Endodermal cell (in vitro differentiated cells): ENCODE results near the gene SCD. TPM values are rescaled to one million over a fixed set of nuclear protein-coding genes. Genes with fewer than 3 reads are reported as not detected.

ENCODE experiments used
- DNase-seq: peaks from one replicate; pipeline ENCODE4 v3.0.0-alpha.2; 2017
- H3K27ac ChIP-seq: 2 replicates; pipeline ENCODE4 v1.5.1; 2013; ENCODE audit warnings: mild to moderate bottlenecking, low read depth, low read length, moderate library complexity
- H3K27me3 ChIP-seq: 2 replicates; pipeline ENCODE4 v1.6.1; 2013; ENCODE audit warnings: mild to moderate bottlenecking, low read length, moderate library complexity; ENCODE audit not compliant: insufficient read depth, control insufficient read depth, poor library complexity, severe bottlenecking
- H3K36me3 ChIP-seq: 2 replicates; pipeline ENCODE4 v1.7.0; 2013; ENCODE audit warnings: mild to moderate bottlenecking, low read length, moderate library complexity; ENCODE audit not compliant: control insufficient read depth, insufficient read depth
- H3K4me1 ChIP-seq: one replicate; pipeline ENCODE4 v1.7.0; 2013; ENCODE audit warnings: low read length; ENCODE audit not compliant: control insufficient read depth, insufficient read depth
- H3K4me3 ChIP-seq: 2 replicates; pipeline ENCODE4 v1.5.1; 2013; ENCODE audit warnings: mild to moderate bottlenecking, low read length, moderate library complexity
- H3K9ac ChIP-seq: 2 replicates; pipeline ENCODE4 v1.6.1; 2013; ENCODE audit warnings: mild to moderate bottlenecking, low read length, moderate library complexity; ENCODE audit not compliant: poor library complexity, severe bottlenecking; ENCODE audit errors: extremely low read depth
- H3K9me3 ChIP-seq: 2 replicates; pipeline ENCODE4 v1.6.1; 2013; ENCODE audit warnings: mild to moderate bottlenecking, low read length, moderate library complexity; ENCODE audit not compliant: control insufficient read depth
- H3K27ac Mint-ChIP-seq: 2 replicates; pipeline ENCODE4 v1.8.0; 2020; ENCODE audit warnings: mixed read lengths
- H3K27me3 Mint-ChIP-seq: 2 replicates; pipeline ENCODE4 v1.8.0; 2021; ENCODE audit warnings: mild to moderate bottlenecking, mixed read lengths; ENCODE audit not compliant: insufficient read depth
- H3K36me3 Mint-ChIP-seq: 2 replicates; pipeline ENCODE4 v1.8.0; 2020; ENCODE audit warnings: low read depth, mixed read lengths
- H3K4me1 Mint-ChIP-seq: 2 replicates; pipeline ENCODE4 v1.8.0; 2020; ENCODE audit warnings: mixed read lengths
- H3K4me3 Mint-ChIP-seq: 2 replicates; pipeline ENCODE4 v1.8.0; 2020; ENCODE audit warnings: mild to moderate bottlenecking, moderate library complexity, mixed read lengths
- H3K9me3 Mint-ChIP-seq: 2 replicates; pipeline ENCODE4 v1.8.0; 2020; ENCODE audit warnings: mild to moderate bottlenecking, mixed read lengths
- WGBS, 2 experiments: methylation state at CpG; one replicate each; pipeline versions ENCODE4 v1.1.5 to v1.1.7; 2013; ENCODE audit warnings: missing lambda C conversion rate in 2 of 2, mixed read lengths in 1 of 2; ENCODE audit not compliant: insufficient coverage in 1 of 2, insufficient read length in 1 of 2; 5-methylcytosine and 5-hydroxymethylcytosine counted together
- total RNA-seq, 2 donors: library from RNA; stranded (reverse); fragmentation: NEBNext Ultra II Directional in 1 of 2; extraction: Animal tissue kit (Norgen Biotek cat#: 25700) in 1 of 2; gene quantifications; 2 replicates in 1 of 2; 3 replicates in 1 of 2; pipeline ENCODE4 v1.2.1, GENCODE V29; 2021
- TF ChIP-seq, protein P1 (sequence below): fragments of 200-600 bp; sonication (generic); conservative IDR thresholded peaks from 2 replicates; pipeline ENCODE4 v1.5.0; 2021; ENCODE audit warnings: antibody characterized with exemption, mild to moderate bottlenecking

The SCD gene
- total RNA-seq, 2 donors from 2014 or later, result 369 to 442 TPM

GRCh38 chr10:100364735-100365391, 17.8 kb downstream of the SCD start:
- peaks cover 31% of the 10 kb centered on the region for H3K4me1 Mint-ChIP-seq
- H3K36me3 Mint-ChIP-seq, result peaks cover 47% of the 10 kb centered on the region
- H3K27me3 Mint-ChIP-seq, result no peaks in the 10 kb centered on the region
- H3K27ac ChIP-seq, result peak overlapping the region; percentile 48
- H3K9ac ChIP-seq, result no peak overlapping the region
- H3K4me1 ChIP-seq, result peaks cover 10% of the 10 kb centered on the region
- no peaks in the 10 kb centered on the region for H3K27me3 ChIP-seq
- H3K27ac Mint-ChIP-seq, result peak overlapping the region; percentile 16
- H3K9me3 ChIP-seq, result no peaks in the 10 kb centered on the region
- no peak overlapping the region for H3K4me3 Mint-ChIP-seq
- peak; percentile 89 for DNase-seq
- TF ChIP-seq, protein P1, sequence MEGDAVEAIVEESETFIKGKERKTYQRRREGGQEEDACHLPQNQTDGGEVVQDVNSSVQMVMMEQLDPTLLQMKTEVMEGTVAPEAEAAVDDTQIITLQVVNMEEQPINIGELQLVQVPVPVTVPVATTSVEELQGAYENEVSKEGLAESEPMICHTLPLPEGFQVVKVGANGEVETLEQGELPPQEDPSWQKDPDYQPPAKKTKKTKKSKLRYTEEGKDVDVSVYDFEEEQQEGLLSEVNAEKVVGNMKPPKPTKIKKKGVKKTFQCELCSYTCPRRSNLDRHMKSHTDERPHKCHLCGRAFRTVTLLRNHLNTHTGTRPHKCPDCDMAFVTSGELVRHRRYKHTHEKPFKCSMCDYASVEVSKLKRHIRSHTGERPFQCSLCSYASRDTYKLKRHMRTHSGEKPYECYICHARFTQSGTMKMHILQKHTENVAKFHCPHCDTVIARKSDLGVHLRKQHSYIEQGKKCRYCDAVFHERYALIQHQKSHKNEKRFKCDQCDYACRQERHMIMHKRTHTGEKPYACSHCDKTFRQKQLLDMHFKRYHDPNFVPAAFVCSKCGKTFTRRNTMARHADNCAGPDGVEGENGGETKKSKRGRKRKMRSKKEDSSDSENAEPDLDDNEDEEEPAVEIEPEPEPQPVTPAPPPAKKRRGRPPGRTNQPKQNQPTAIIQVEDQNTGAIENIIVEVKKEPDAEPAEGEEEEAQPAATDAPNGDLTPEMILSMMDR, result no peak
- 80 to 86% methylated on average over 6 of the region's 7 CpGs for whole genome bisulfite sequencing, 2 experiments
- peaks cover 50% of the 10 kb centered on the region for H3K36me3 ChIP-seq
- H3K9me3 Mint-ChIP-seq, result no peaks in the 10 kb centered on the region
- no peak overlapping the region for H3K4me3 ChIP-seq

GRCh38 chr10:100368721-100369120, 21.7 kb downstream of the SCD start:
- H3K4me1 Mint-ChIP-seq, result peaks cover 20% of the 10 kb centered on the region
- Histone ChIP-seq H3K27ac (no peak overlapping the region), H3K36me3 (peaks cover 12% of the 10 kb centered on the region), H3K9me3 (no peaks in the 10 kb centered on the region), H3K27me3 (no peaks in the 10 kb centered on the region), H3K4me3 (no peak overlapping the region), H3K9ac (no peak overlapping the region), H3K4me1 (peaks cover 12% of the 10 kb centered on the region)
- TF ChIP-seq, protein P1, result no peak
- DNase-seq, result no peak
- peaks cover 9% of the 10 kb centered on the region for H3K36me3 Mint-ChIP-seq
- H3K9me3 Mint-ChIP-seq, result no peaks in the 10 kb centered on the region
- H3K4me3 Mint-ChIP-seq, result no peak overlapping the region
- no peaks in the 10 kb centered on the region for H3K27me3 Mint-ChIP-seq
- H3K27ac Mint-ChIP-seq, result no peak overlapping the region

GRCh38 chr10:100370714-100371481, 23.9 kb downstream of the SCD start:
- Mint-ChIP-seq H3K27me3 (no peaks in the 10 kb centered on the region), H3K4me3 (no peak overlapping the region), H3K4me1 (peaks cover 12% of the 10 kb centered on the region), H3K9me3 (no peaks in the 10 kb centered on the region), H3K27ac (peak overlapping the region; percentile 0), H3K36me3 (no peaks in the 10 kb centered on the region)
- H3K4me3 ChIP-seq, result no peak overlapping the region
- DNase-seq, result peak; percentile 92
- H3K9me3 ChIP-seq, result no peaks in the 10 kb centered on the region
- WGBS, 2 experiments, result 45 to 54% methylated on average over 7 to 12 of the region's 12 CpGs
- TF ChIP-seq, protein P1, result no peak
- H3K27ac ChIP-seq, result peak overlapping the region; percentile 59
- H3K27me3 ChIP-seq, result no peaks in the 10 kb centered on the region
- H3K36me3 ChIP-seq, result no peaks in the 10 kb centered on the region
- H3K9ac ChIP-seq, result no peak overlapping the region
- H3K4me1 ChIP-seq, result peaks cover 12% of the 10 kb centered on the region
